Prostate gland (tissue), 2 donors: ENCODE measurements around the gene KCNQ1. TPM values are rescaled to one million over a fixed set of nuclear protein-coding genes. Genes with fewer than 3 reads are reported as not detected.

Experiments
- DNase-seq: peaks from one replicate; pipeline ENCODE4 v3.0.0-alpha.2; 2019; ENCODE audit warnings: low spot score
- H3K27ac ChIP-seq, 2 donors: fragments of 200-600 bp; sonication (generic); 2 replicates each; pipeline ENCODE4 v1.5.1; 2017 to 2019
- H3K27me3 ChIP-seq: fragments of 200-600 bp; sonication (generic); replicated peaks from 2 replicates; pipeline ENCODE4 v1.5.1; 2019; ENCODE audit not compliant: insufficient read depth
- H3K36me3 ChIP-seq, 2 donors: fragments of 200-600 bp; sonication (generic); 1 replicate in 1 of 2; 2 replicates in 1 of 2; pipeline versions ENCODE4 v1.5.1 to v1.8.1; 2017 to 2019
- H3K4me1 ChIP-seq: fragments of 200-600 bp; sonication (generic); replicated peaks from 2 replicates; pipeline ENCODE4 v1.5.1; 2019
- H3K4me3 ChIP-seq, 2 donors: fragments of 200-600 bp; sonication (generic); 2 replicates each; pipeline ENCODE4 v1.5.1; 2017 to 2019
- H3K9me3 ChIP-seq: fragments of 200-600 bp; sonication (generic); 2 replicates; pipeline ENCODE4 v1.5.1; 2017
- CTCF ChIP-seq, 4 experiments: fragments of 200-600 bp in 2 of 4; fragments of 450-650 bp in 2 of 4; sonication (generic) in 2 of 4; IDR thresholded peaks; 1 replicate in 3 of 4; 2 replicates in 1 of 4; pipeline ENCODE4 v1.5.1; 2016 to 2019; ENCODE audit warnings: antibody characterized with exemption in 4 of 4, mild to moderate bottlenecking in 2 of 4, moderate library complexity in 2 of 4
- POLR2A ChIP-seq: fragments of 450-650 bp; IDR thresholded peaks from one replicate; pipeline ENCODE4 v1.6.1; 2016; ENCODE audit warnings: antibody characterized with exemption, mild to moderate bottlenecking
- POLR2AphosphoS5 ChIP-seq: sonication (generic); formaldehyde crosslinking; IDR thresholded peaks from one replicate; pipeline ENCODE4 v1.6.1; 2017; ENCODE audit warnings: antibody characterized with exemption
- WGBS: methylation state at CpG from one replicate; pipeline ENCODE4 v1.1.5; 2018; 5-methylcytosine and 5-hydroxymethylcytosine counted together
- intact Hi-C: fragments of 100-400 bp; cut with DNase I; formaldehyde crosslinking; loops from one replicate; pipeline ENCODE4 v1.14.2; 2022
- total RNA-seq, 2 donors: library from RNA; depleted of rRNA; stranded (reverse); fragments of >200 nt; gene quantifications; one replicate each; pipeline ENCODE4 v1.1.0, GENCODE V29; 2016

Gene KCNQ1
- total RNA-seq, 2 donors from 2014 or later, result 10.0 to 33.8 TPM

GRCh38 chr11:2466869-2467694, 22.3 kb downstream of the KCNQ1 start:
- Histone ChIP-seq H3K27ac (no peak overlapping the region), H3K9me3 (no peaks in the 10 kb centered on the region), H3K4me3 (no peak overlapping the region), H3K27me3 (no peaks in the 10 kb centered on the region), H3K4me1 (peaks cover 3% of the 10 kb centered on the region), H3K36me3 (no peaks in the 10 kb centered on the region)
- no peak for DNase-seq
- no peak for TF ChIP-seq CTCF (IDR thresholded peaks at IDR 0.05)
- TF ChIP-seq POLR2AphosphoS5, result no peak
- TF ChIP-seq POLR2A, result no peak
- 86% methylated on average over 16 of the region's 16 CpGs for WGBS
- intact Hi-C loops, result loop anchor here (10.0 kb wide), 1 partner anchor 128 kb away; no protein-coding TSS in a partner anchor

GRCh38 chr11:2467695-2468055, 22.9 kb downstream of the KCNQ1 start:
- no peak for DNase-seq
- H3K4me3 ChIP-seq, result no peak overlapping the region
- H3K27ac ChIP-seq, result no peak overlapping the region
- 82% methylated on average over 7 of the region's 7 CpGs for WGBS
- H3K9me3 ChIP-seq, result no peaks in the 10 kb centered on the region
- no peaks in the 10 kb centered on the region for H3K27me3 ChIP-seq
- H3K36me3 ChIP-seq, result no peaks in the 10 kb centered on the region
- TF ChIP-seq POLR2A (no peak), CTCF (IDR thresholded peaks at IDR 0.05) (no peak), POLR2AphosphoS5 (no peak)
- intact Hi-C loops, result loop anchor here (10.0 kb wide), 1 partner anchor 127 kb away; no protein-coding TSS in a partner anchor
- peaks cover 3% of the 10 kb centered on the region for H3K4me1 ChIP-seq

GRCh38 chr11:2468363-2469235, 23.8 kb downstream of the KCNQ1 start:
- Histone ChIP-seq H3K4me3 (no peak overlapping the region), H3K36me3 (no peaks in the 10 kb centered on the region), H3K27me3 (no peaks in the 10 kb centered on the region), H3K27ac (no peak overlapping the region), H3K4me1 (no peaks in the 10 kb centered on the region), H3K9me3 (no peaks in the 10 kb centered on the region)
- intact Hi-C loops, result loop anchor here (10.0 kb wide), 1 partner anchor 126 kb away; no protein-coding TSS in a partner anchor
- 81% methylated on average over 21 of the region's 21 CpGs for WGBS
- no peak for TF ChIP-seq CTCF (IDR thresholded peaks at IDR 0.05)
- TF ChIP-seq POLR2AphosphoS5, result no peak
- no peak for TF ChIP-seq POLR2A
- DNase-seq, result no peak

DNA sequence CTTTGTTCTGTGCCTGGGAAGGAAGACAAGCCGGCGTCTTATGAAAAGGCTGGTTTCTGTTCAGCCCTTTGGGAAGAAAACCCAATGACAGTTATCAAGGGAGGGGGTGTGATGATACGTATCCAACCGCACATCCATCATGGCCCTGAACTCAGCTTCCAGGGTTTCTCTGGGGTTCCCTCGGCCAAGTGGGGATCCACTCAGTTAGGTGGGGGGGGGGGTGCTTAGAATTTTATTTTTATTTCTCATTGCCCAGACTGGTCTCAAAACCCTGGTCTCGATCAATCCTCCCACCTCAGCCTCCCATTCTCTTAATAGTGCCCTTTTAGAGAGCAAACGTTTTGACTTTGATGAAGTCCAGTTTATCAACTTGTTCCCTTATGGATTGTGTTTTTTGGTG, 25.7 kb downstream of the KCNQ1 start:
- no peaks in the 10 kb centered on the region for H3K4me1 ChIP-seq
- TF ChIP-seq CTCF (IDR thresholded peaks at IDR 0.05) (no peak), POLR2A (no peak), POLR2AphosphoS5 (no peak)
- no peaks in the 10 kb centered on the region for H3K36me3 ChIP-seq
- H3K9me3 ChIP-seq, result no peaks in the 10 kb centered on the region
- intact Hi-C loops, result no loop called here
- WGBS, result 83% methylated on average over 7 of the region's 7 CpGs
- no peak for DNase-seq
- H3K4me3 ChIP-seq, result no peak overlapping the region
- no peak overlapping the region for H3K27ac ChIP-seq
- no peaks in the 10 kb centered on the region for H3K27me3 ChIP-seq
